CD14-positive monocyte (primary cell): ENCODE data around the gene WDR44. TPM values are rescaled to one million over a fixed set of nuclear protein-coding genes. Genes with fewer than 3 reads are reported as not detected.

Source experiments
- DNase-seq, 3 donors: peaks; one replicate each; pipeline ENCODE4 v3.0.0-alpha.2; 2011 to 2022
- H2AFZ ChIP-seq: 2 replicates; pipeline ENCODE4 v1.6.0; 2012; ENCODE audit warnings: mild to moderate bottlenecking, low read depth, low read length, inconsistent platforms; ENCODE audit not compliant: insufficient read depth, poor library complexity, severe bottlenecking
- H3K27ac ChIP-seq, 2 donors: 1 replicate in 1 of 2; 2 replicates in 1 of 2; pipeline ENCODE4 v1.5.1; 2012 to 2013; ENCODE audit warnings: low read length in 2 of 2, control low read depth in 1 of 2, inconsistent platforms in 1 of 2, low read depth in 1 of 2, mild to moderate bottlenecking in 1 of 2
- H3K27me3 ChIP-seq, 2 donors: one replicate each; pipeline versions ENCODE4 v1.6.0 to v1.6.1; 2011 to 2013; ENCODE audit warnings: low read length in 2 of 2; ENCODE audit not compliant: control insufficient read depth in 2 of 2, insufficient read depth in 2 of 2
- H3K36me3 ChIP-seq, 2 donors: replicated peaks in 1 of 2; 1 replicate in 1 of 2; 2 replicates in 1 of 2; pipeline versions ENCODE4 v1.5.1 to v1.6.1; 2012 to 2013; ENCODE audit warnings: low read length in 2 of 2, control low read depth in 1 of 2, inconsistent platforms in 1 of 2, mild to moderate bottlenecking in 1 of 2; ENCODE audit not compliant: insufficient read depth in 2 of 2, control insufficient read depth in 1 of 2
- H3K4me1 ChIP-seq, 2 donors: 1 replicate in 1 of 2; 2 replicates in 1 of 2; pipeline versions ENCODE4 v1.5.1 to v1.6.1; 2012 to 2013; ENCODE audit warnings: low read length in 2 of 2, control low read depth in 1 of 2, inconsistent platforms in 1 of 2, mild to moderate bottlenecking in 1 of 2, moderate library complexity in 1 of 2; ENCODE audit not compliant: insufficient read depth in 2 of 2, control insufficient read depth in 1 of 2
- H3K4me2 ChIP-seq: replicated peaks from 2 replicates; pipeline ENCODE3; 2012; ENCODE audit warnings: low read length, moderate library complexity, mild to moderate bottlenecking; ENCODE audit not compliant: poor library complexity, severe bottlenecking; ENCODE audit errors: extremely low read depth
- H3K4me3 ChIP-seq, 3 experiments: fragments of 200-600 bp in 1 of 3; sonication (generic) in 1 of 3; replicated peaks in 1 of 3; 1 replicate in 2 of 3; 2 replicates in 1 of 3; pipeline ENCODE4 v1.5.1; 2011 to 2013; ENCODE audit warnings: low read length in 3 of 3, mild to moderate bottlenecking in 3 of 3, control low read depth in 2 of 3, low read depth in 2 of 3, inconsistent platforms in 1 of 3, moderate library complexity in 1 of 3
- H3K79me2 ChIP-seq: 2 replicates; pipeline ENCODE4 v1.6.0; 2012; ENCODE audit warnings: mild to moderate bottlenecking, control low read depth, inconsistent platforms, low read length, moderate library complexity; ENCODE audit not compliant: insufficient read depth
- H3K9ac ChIP-seq: 2 replicates; pipeline ENCODE4 v1.6.0; 2017; ENCODE audit warnings: low read length, mild to moderate bottlenecking; ENCODE audit not compliant: insufficient read depth, poor library complexity, severe bottlenecking
- H3K9me3 ChIP-seq, 2 donors: replicated peaks in 1 of 2; 1 replicate in 1 of 2; 2 replicates in 1 of 2; pipeline versions ENCODE4 v1.5.1 to v1.6.1; 2012 to 2013; ENCODE audit warnings: low read length in 2 of 2, control low read depth in 1 of 2; ENCODE audit not compliant: control insufficient read depth in 1 of 2, insufficient read depth in 1 of 2
- H4K20me1 ChIP-seq: 2 replicates; pipeline ENCODE4 v1.6.0; 2012; ENCODE audit warnings: mild to moderate bottlenecking, low read length, control low read depth, moderate library complexity; ENCODE audit not compliant: insufficient read depth
- H3K27ac Mint-ChIP-seq, 7 donors: one replicate each; pipeline ENCODE4 v1.8.0; 2020; ENCODE audit warnings: mild to moderate bottlenecking in 7 of 7, mixed read lengths in 7 of 7, moderate library complexity in 6 of 7, inconsistent platforms in 2 of 7
- H3K27me3 Mint-ChIP-seq, 3 donors: one replicate each; pipeline ENCODE4 v1.8.0; 2021 to 2022; ENCODE audit warnings: low read depth in 3 of 3, mild to moderate bottlenecking in 3 of 3, mixed read lengths in 3 of 3, moderate library complexity in 3 of 3, inconsistent platforms in 1 of 3
- H3K36me3 Mint-ChIP-seq, 2 donors: one replicate each; pipeline ENCODE4 v1.8.0; 2020; ENCODE audit warnings: mixed read lengths in 2 of 2, inconsistent platforms in 1 of 2, mild to moderate bottlenecking in 1 of 2
- H3K4me1 Mint-ChIP-seq: one replicate; pipeline ENCODE4 v1.8.0; 2020; ENCODE audit warnings: mild to moderate bottlenecking, mixed read lengths
- H3K4me3 Mint-ChIP-seq, 2 donors: one replicate each; pipeline ENCODE4 v1.8.0; 2020; ENCODE audit warnings: mild to moderate bottlenecking in 2 of 2, mixed read lengths in 2 of 2, moderate library complexity in 1 of 2
- H3K9me3 Mint-ChIP-seq, 7 donors: one replicate each; pipeline ENCODE4 v1.8.0; 2020 to 2022; ENCODE audit warnings: mixed read lengths in 7 of 7, mild to moderate bottlenecking in 6 of 7, moderate library complexity in 6 of 7, inconsistent platforms in 2 of 7
- WGBS: methylation state at CpG from one replicate; pipeline ENCODE4 v1.1.5; 2013; ENCODE audit warnings: missing lambda C conversion rate; ENCODE audit not compliant: insufficient coverage; 5-methylcytosine and 5-hydroxymethylcytosine counted together
- intact Hi-C, 2 donors: fragments of 100-400 bp; cut with micrococcal nuclease; formaldehyde crosslinking; loops; one replicate each; pipeline versions ENCODE4 v1.15.0 to v1.15.1; 2023
- polyA plus RNA-seq, 3 donors: library from polyadenylated mRNA; depleted of rRNA in 1 of 3; unstranded in 2 of 3; stranded (reverse) in 1 of 3; fragments of 300-500 nt in 2 of 3; fragments of >200 nt in 1 of 3; fragmentation: Illumina TruSeq in 2 of 3; gene quantifications; 1 replicate in 2 of 3; 2 replicates in 1 of 3; pipeline ENCODE4 v1.2.3, GENCODE V29; 2012 to 2021
- TF ChIP-seq, protein P1 (sequence below): fragments of 200-600 bp; IDR thresholded peaks from one replicate; pipeline ENCODE4 v1.8.0; 2022; ENCODE audit warnings: antibody characterized with exemption, mild to moderate bottlenecking

WDR44 gene
- polyA plus RNA-seq, 3 donors, result 5.1 to 7.1 (median 5.5) TPM

DNA sequence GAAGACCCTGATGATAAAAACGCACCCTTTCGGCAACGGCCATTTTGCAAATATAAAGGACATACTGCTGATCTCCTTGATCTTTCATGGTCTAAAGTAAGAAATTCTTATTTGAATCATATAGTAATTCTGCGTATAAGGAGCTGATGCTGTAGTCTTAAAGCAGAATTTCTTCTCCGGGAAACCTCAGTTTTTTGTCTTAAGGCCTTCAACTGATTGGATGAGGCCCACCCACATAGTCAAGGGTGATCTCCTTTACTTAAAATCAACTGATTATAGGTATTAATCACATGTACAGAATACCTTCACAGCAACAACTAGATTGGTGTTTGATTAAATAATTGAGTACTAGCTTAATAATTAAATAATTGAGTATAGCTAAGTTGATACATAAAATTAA, 86.9 kb downstream of the WDR44 start:
- H4K20me1 ChIP-seq, result no peaks in the 10 kb centered on the region
- no peaks in the 10 kb centered on the region for H3K79me2 ChIP-seq
- peaks cover 0 to 4% (median 0%) of the 10 kb centered on the region in 3 donors for H3K27me3 Mint-ChIP-seq
- no CpG with 5 or more reads among the region's 5 CpGs for WGBS
- H2AFZ ChIP-seq, result no peak overlapping the region
- H3K27ac Mint-ChIP-seq, result no peak overlapping the region
- H3K27me3 ChIP-seq, result no peaks in the 10 kb centered on the region
- peaks cover 45 to 46% of the 10 kb centered on the region in 2 donors for H3K36me3 ChIP-seq
- H3K9me3 ChIP-seq, result no peaks in the 10 kb centered on the region
- intact Hi-C loops, result no loop called here
- no peaks in the 10 kb centered on the region for H3K4me1 Mint-ChIP-seq
- H3K4me3 Mint-ChIP-seq, result no peak overlapping the region
- peaks cover 36 to 45% of the 10 kb centered on the region in 2 donors for H3K36me3 Mint-ChIP-seq
- H3K9me3 Mint-ChIP-seq, result peaks cover 0 to 2% (median 0%) of the 10 kb centered on the region in 7 donors
- H3K9ac ChIP-seq, result no peak overlapping the region
- no peak overlapping the region for H3K4me2 ChIP-seq
- TF ChIP-seq, protein P1, sequence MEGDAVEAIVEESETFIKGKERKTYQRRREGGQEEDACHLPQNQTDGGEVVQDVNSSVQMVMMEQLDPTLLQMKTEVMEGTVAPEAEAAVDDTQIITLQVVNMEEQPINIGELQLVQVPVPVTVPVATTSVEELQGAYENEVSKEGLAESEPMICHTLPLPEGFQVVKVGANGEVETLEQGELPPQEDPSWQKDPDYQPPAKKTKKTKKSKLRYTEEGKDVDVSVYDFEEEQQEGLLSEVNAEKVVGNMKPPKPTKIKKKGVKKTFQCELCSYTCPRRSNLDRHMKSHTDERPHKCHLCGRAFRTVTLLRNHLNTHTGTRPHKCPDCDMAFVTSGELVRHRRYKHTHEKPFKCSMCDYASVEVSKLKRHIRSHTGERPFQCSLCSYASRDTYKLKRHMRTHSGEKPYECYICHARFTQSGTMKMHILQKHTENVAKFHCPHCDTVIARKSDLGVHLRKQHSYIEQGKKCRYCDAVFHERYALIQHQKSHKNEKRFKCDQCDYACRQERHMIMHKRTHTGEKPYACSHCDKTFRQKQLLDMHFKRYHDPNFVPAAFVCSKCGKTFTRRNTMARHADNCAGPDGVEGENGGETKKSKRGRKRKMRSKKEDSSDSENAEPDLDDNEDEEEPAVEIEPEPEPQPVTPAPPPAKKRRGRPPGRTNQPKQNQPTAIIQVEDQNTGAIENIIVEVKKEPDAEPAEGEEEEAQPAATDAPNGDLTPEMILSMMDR, result no peak
- no peak for DNase-seq
- no peak overlapping the region for H3K4me3 ChIP-seq
- H3K4me1 ChIP-seq, result no peaks in the 10 kb centered on the region
- no peak overlapping the region for H3K27ac ChIP-seq

DNA sequence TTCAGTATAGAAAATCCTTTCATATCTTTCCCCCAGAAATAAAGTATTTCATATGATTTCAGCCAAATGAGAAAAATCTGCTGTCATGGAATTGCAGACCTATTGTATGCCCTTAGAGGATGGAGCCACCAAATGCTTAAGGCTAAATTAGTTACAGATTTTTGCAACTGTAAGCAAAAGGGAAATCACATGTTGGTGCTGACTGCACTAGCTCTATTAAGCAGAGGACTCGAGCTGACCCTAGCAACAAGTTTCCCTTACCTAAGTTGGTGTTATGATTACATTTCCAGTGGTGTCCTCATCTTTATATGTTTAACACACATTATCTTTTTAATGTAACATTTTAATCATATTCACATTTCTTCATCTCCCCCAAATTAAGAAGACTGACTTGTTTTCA, 91.4 kb downstream of the WDR44 start:
- intact Hi-C loops, result no loop called here
- TF ChIP-seq, protein P1, result no peak
- H3K27me3 ChIP-seq, result no peaks in the 10 kb centered on the region
- no CpG with 5 or more reads among the region's 1 CpG for WGBS
- no peaks in the 10 kb centered on the region for H4K20me1 ChIP-seq
- H3K4me3 Mint-ChIP-seq, result no peak overlapping the region
- H3K9ac ChIP-seq, result no peak overlapping the region
- H3K4me1 Mint-ChIP-seq, result no peaks in the 10 kb centered on the region
- H2AFZ ChIP-seq, result no peak overlapping the region
- no peak for DNase-seq
- peaks cover 0 to 3% (median 0%) of the 10 kb centered on the region in 7 donors for H3K9me3 Mint-ChIP-seq
- H3K27me3 Mint-ChIP-seq, result peaks cover 0 to 4% (median 0%) of the 10 kb centered on the region in 3 donors
- no peaks in the 10 kb centered on the region for H3K4me1 ChIP-seq
- H3K36me3 Mint-ChIP-seq, result peaks cover 35 to 60% of the 10 kb centered on the region in 2 donors
- H3K36me3 ChIP-seq, result peaks cover 51 to 69% of the 10 kb centered on the region in 2 donors
- no peak overlapping the region for H3K27ac Mint-ChIP-seq
- H3K4me3 ChIP-seq, result no peak overlapping the region
- no peaks in the 10 kb centered on the region for H3K9me3 ChIP-seq
- no peak overlapping the region for H3K27ac ChIP-seq
- no peak overlapping the region for H3K4me2 ChIP-seq
- H3K79me2 ChIP-seq, result no peaks in the 10 kb centered on the region
